Muscle of leg (tissue), 11 donors: ENCODE results near the gene PITPNM3. TPM values are rescaled to one million over a fixed set of nuclear protein-coding genes. Genes with fewer than 3 reads are reported as not detected.

Experiments used
- DNase-seq: peaks from one replicate; pipeline ENCODE4 v3.0.0; 2013
- H3K27ac ChIP-seq: one replicate; pipeline ENCODE4 v1.5.1; 2013; ENCODE audit warnings: mild to moderate bottlenecking, low read length, control low read depth
- H3K27me3 ChIP-seq: one replicate; pipeline ENCODE4 v1.6.1; 2013; ENCODE audit warnings: low read length; ENCODE audit not compliant: control insufficient read depth, insufficient read depth
- H3K36me3 ChIP-seq: one replicate; pipeline ENCODE4 v1.6.1; 2013; ENCODE audit warnings: low read length; ENCODE audit not compliant: control insufficient read depth, insufficient read depth
- H3K4me1 ChIP-seq: one replicate; pipeline ENCODE4 v1.6.1; 2013; ENCODE audit warnings: low read length; ENCODE audit not compliant: control insufficient read depth, insufficient read depth
- H3K4me3 ChIP-seq: one replicate; pipeline ENCODE4 v1.5.1; 2013; ENCODE audit warnings: low read length, control low read depth
- H3K9me3 ChIP-seq: replicated peaks from 2 replicates; pipeline ENCODE4 v1.6.1; 2013; ENCODE audit warnings: low read depth, low read length; ENCODE audit not compliant: control insufficient read depth
- WGBS: methylation state at CpG from one replicate; pipeline ENCODE4 v1.1.5; 2013; ENCODE audit warnings: missing lambda C conversion rate; ENCODE audit not compliant: insufficient coverage; 5-methylcytosine and 5-hydroxymethylcytosine counted together
- polyA plus RNA-seq, 8 donors: library from polyadenylated mRNA; unstranded; fragments of 120-200 nt; gene quantifications; one replicate each; pipeline versions ENCODE4 v1.2.1 to v1.2.3, GENCODE V29; 2013; ENCODE audit warnings: inconsistent platforms in 1 of 8, low replicate concordance in 1 of 8; ENCODE audit not compliant: insufficient read length in 8 of 8, insufficient read depth in 1 of 8
- total RNA-seq: library from RNA; stranded (reverse); fragments of 120-200 nt; gene quantifications from one replicate; pipeline ENCODE4 v1.2.4, GENCODE V29; 2013

The PITPNM3 gene
- total and polyA plus RNA-seq, 9 donors, result 2.1 to 6.2 (median 4.2) TPM

DNA sequence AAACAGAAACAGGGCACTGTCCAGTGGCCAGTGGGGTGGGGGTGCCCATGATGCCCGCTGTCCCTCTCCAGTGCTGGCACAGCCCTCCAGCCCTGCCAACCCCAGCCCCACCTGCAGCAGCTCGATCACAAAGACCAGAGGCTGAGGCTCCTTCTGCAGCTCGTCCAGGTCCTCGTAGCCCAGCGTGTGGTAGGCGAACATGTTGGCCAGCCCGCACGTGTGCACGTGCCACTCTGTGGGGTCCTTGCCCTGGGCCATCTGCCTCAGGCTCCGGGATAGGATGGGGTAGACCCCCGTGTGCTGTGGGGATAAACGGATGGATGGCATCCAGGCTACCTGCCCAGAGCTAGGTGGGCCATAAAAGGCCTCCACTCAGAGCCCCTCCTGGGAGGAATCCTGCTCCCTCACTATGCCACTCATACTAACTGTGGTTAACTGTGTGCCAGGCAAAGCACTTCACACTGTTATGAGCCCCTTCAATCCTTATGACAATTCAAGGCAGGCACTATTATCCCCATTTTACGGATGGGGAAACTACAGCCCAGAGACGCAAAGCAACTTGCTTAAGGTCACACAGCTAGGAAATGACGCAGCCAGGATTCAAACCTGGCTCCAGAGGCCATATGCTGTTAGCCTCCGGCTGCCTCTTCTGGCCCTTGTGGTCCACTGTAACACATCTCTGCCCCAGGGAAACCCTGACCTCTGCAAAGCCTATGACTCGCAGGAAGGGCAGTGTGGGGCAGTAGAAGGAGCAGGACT is 128.0 kb downstream of the PITPNM3 start:
- Histone ChIP-seq H3K4me1 (no peaks in the 10 kb centered on the region), H3K27ac (no peak overlapping the region), H3K36me3 (no peaks in the 10 kb centered on the region), H3K4me3 (no peak overlapping the region), H3K27me3 (peaks cover 7% of the 10 kb centered on the region), H3K9me3 (peaks cover 3% of the 10 kb centered on the region)
- WGBS, result 90% methylated on average over 15 of the region's 17 CpGs
- no peak for DNase-seq

- Histone ChIP-seq H3K27me3 (peaks cover 9% of the 10 kb centered on the region), H3K36me3 (no peaks in the 10 kb centered on the region), H3K4me1 (no peaks in the 10 kb centered on the region), H3K9me3 (peaks cover 3% of the 10 kb centered on the region), H3K4me3 (no peak overlapping the region), H3K27ac (no peak overlapping the region)
- DNase-seq, result peak; percentile 29
- no CpG with 5 or more reads among the region's 7 CpGs for WGBS
Observed at GRCh38 chr17:6427279-6427781, 129.0 kb downstream of the PITPNM3 start.

GRCh38 chr17:6426356-6427101 is 129.8 kb downstream of the PITPNM3 start:
- Histone ChIP-seq H3K36me3 (no peaks in the 10 kb centered on the region), H3K4me3 (no peak overlapping the region), H3K27me3 (peaks cover 9% of the 10 kb centered on the region), H3K4me1 (no peaks in the 10 kb centered on the region), H3K9me3 (peaks cover 3% of the 10 kb centered on the region), H3K27ac (no peak overlapping the region)
- DNase-seq, result no peak
- WGBS, result 81% methylated on average over 16 of the region's 25 CpGs

GRCh38 chr17:6425407-6425806 is 130.9 kb downstream of the PITPNM3 start:
- peaks cover 10% of the 10 kb centered on the region for H3K27me3 ChIP-seq
- H3K4me1 ChIP-seq, result no peaks in the 10 kb centered on the region
- H3K36me3 ChIP-seq, result no peaks in the 10 kb centered on the region
- no peak for DNase-seq
- H3K9me3 ChIP-seq, result no peaks in the 10 kb centered on the region
- no peak overlapping the region for H3K27ac ChIP-seq
- no peak overlapping the region for H3K4me3 ChIP-seq
- WGBS, result 89% methylated on average over 16 of the region's 18 CpGs

DNA sequence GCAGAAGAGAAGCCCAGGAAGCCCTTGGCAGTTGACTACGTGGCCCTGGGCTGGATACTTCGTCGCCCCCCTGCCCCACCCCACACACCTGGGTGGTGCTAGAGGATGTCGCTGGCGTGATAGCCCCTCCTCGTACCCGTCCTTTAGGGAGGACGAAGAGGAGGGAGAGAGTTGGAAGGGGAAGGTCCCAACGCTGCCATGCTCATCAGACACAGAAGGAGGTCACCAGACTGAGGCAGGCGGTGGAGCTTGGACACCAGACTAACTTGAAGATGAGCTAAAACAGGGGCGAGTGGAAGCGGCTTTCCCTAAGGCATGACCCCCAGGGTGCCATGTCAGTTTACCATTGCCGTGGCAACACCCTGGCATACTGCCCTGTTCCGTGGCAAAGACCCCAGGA is 132.4 kb downstream of the PITPNM3 start:
- Histone ChIP-seq H3K9me3 (no peaks in the 10 kb centered on the region), H3K27ac (no peak overlapping the region), H3K36me3 (no peaks in the 10 kb centered on the region), H3K4me3 (no peak overlapping the region), H3K4me1 (no peaks in the 10 kb centered on the region), H3K27me3 (peaks cover 12% of the 10 kb centered on the region)
- no peak for DNase-seq
- WGBS, result 83% methylated on average over 6 of the region's 14 CpGs

GRCh38 chr17:6422654-6423241 is 133.6 kb downstream of the PITPNM3 start:
- H3K4me3 ChIP-seq, result no peak overlapping the region
- peaks cover 12% of the 10 kb centered on the region for H3K27me3 ChIP-seq
- H3K4me1 ChIP-seq, result no peaks in the 10 kb centered on the region
- DNase-seq, result no peak
- H3K9me3 ChIP-seq, result no peaks in the 10 kb centered on the region
- no peak overlapping the region for H3K27ac ChIP-seq
- H3K36me3 ChIP-seq, result no peaks in the 10 kb centered on the region
- WGBS, result 61% methylated on average over 12 of the region's 13 CpGs

GRCh38 chr17:6421700-6422604 is 134.4 kb downstream of the PITPNM3 start:
- H3K9me3 ChIP-seq, result no peaks in the 10 kb centered on the region
- H3K27me3 ChIP-seq, result peaks cover 9% of the 10 kb centered on the region
- no peak overlapping the region for H3K4me3 ChIP-seq
- no peak overlapping the region for H3K27ac ChIP-seq
- DNase-seq, result peak; percentile 75
- peaks cover 3% of the 10 kb centered on the region for H3K4me1 ChIP-seq
- no peaks in the 10 kb centered on the region for H3K36me3 ChIP-seq
- 18% methylated on average over 10 of the region's 13 CpGs for WGBS

- Histone ChIP-seq H3K9me3 (no peaks in the 10 kb centered on the region), H3K27ac (no peak overlapping the region), H3K4me3 (no peak overlapping the region), H3K27me3 (peaks cover 8% of the 10 kb centered on the region), H3K4me1 (peaks cover 3% of the 10 kb centered on the region), H3K36me3 (no peaks in the 10 kb centered on the region)
- 11% methylated on average over 12 of the region's 13 CpGs for WGBS
- no peak for DNase-seq
Observed at GRCh38 chr17:6420173-6420641, 136.1 kb downstream of the PITPNM3 start.

DNA sequence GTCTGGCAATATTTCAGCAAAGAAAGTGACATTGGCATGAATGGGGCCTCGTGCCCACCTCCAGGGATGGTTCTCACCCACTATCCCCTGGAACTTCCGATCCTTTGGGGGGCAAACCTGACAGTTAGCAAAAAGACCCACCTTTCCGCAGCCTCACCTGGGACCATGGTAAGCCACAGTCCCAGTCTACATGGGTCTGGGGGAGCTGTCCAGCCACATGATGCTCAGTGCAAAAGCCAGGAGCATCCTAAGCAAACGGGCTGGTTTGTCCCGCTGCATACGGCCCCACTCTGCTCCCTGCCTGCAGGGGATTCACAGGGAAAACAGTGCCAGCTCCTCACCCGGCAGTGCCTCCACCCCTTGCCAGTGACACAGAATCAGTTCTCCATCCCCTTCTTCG is 140.7 kb downstream of the PITPNM3 start:
- Histone ChIP-seq H3K36me3 (no peaks in the 10 kb centered on the region), H3K27ac (no peak overlapping the region), H3K4me1 (peaks cover 3% of the 10 kb centered on the region), H3K27me3 (peaks cover 3% of the 10 kb centered on the region), H3K9me3 (no peaks in the 10 kb centered on the region), H3K4me3 (no peak overlapping the region)
- 67% methylated on average over 8 of the region's 8 CpGs for WGBS
- no peak for DNase-seq
